Peyer's patch (tissue), 4 donors: ENCODE results near the gene PRDM5.

Source experiments
- POLR2A ChIP-seq, 2 donors: fragments of 450-650 bp; IDR thresholded peaks; one replicate each; pipeline ENCODE4 v1.5.1; 2017; ENCODE audit warnings: antibody characterized with exemption in 2 of 2, mild to moderate bottlenecking in 2 of 2, moderate library complexity in 2 of 2
- TF ChIP-seq, protein P1 (sequence below), 6 experiments: fragments of 450-650 bp in 4 of 6; fragments of 200-600 bp in 2 of 6; sonication (generic) in 1 of 6; IDR thresholded peaks; one replicate each; pipeline ENCODE4 v1.5.1; 2017 to 2019; ENCODE audit warnings: antibody characterized with exemption in 6 of 6, mild to moderate bottlenecking in 3 of 6, moderate library complexity in 1 of 6

DNA sequence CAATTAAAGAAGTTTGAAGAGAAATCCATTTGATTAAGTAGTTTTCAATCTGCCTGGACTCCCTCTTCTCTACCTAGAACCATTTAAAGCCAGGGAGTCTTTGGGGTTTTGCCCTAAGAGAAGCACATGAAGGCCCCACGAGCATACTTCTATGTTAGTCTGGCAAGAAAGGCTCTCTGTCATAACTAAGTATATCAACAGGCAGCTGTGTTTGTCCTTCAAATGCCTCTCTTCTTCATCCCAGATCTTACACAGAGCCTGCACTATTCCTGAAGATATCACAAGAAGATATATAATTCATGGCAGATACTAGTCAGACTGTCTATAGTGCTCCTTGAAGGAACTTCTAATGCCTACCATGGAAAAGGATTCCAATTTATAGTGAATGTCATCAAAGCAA is 206.2 kb downstream of the PRDM5 start:
- TF ChIP-seq, protein P1, sequence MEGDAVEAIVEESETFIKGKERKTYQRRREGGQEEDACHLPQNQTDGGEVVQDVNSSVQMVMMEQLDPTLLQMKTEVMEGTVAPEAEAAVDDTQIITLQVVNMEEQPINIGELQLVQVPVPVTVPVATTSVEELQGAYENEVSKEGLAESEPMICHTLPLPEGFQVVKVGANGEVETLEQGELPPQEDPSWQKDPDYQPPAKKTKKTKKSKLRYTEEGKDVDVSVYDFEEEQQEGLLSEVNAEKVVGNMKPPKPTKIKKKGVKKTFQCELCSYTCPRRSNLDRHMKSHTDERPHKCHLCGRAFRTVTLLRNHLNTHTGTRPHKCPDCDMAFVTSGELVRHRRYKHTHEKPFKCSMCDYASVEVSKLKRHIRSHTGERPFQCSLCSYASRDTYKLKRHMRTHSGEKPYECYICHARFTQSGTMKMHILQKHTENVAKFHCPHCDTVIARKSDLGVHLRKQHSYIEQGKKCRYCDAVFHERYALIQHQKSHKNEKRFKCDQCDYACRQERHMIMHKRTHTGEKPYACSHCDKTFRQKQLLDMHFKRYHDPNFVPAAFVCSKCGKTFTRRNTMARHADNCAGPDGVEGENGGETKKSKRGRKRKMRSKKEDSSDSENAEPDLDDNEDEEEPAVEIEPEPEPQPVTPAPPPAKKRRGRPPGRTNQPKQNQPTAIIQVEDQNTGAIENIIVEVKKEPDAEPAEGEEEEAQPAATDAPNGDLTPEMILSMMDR (IDR thresholded peaks at IDR 0.05) = no peak
- no peak for TF ChIP-seq POLR2A (IDR thresholded peaks at IDR 0.05)
